GM13977 (cell line): ENCODE results near the gene TTI1.

Source experiments
- DNase-seq: peaks from one replicate; pipeline ENCODE4 v3.0.0; 2012; ENCODE audit warnings: low spot score
- in situ Hi-C: fragments of 300-500 bp; cut with MboI; formaldehyde crosslinking; loops from one replicate; pipeline ENCODE4 v1.12.0; 2022; ENCODE audit warnings: low sequenced_read_pairs, low pct_unique_long_range_greater_than_20kb, mixed read lengths, inconsistent platforms; ENCODE audit not compliant: unreplicated experiment
- TF ChIP-seq, protein P1 (sequence below): IDR thresholded peaks from 2 replicates; pipeline ENCODE4 v1.5.1; 2012; ENCODE audit warnings: mild to moderate bottlenecking, control low read depth; ENCODE audit not compliant: insufficient read depth; ENCODE audit errors: extremely low read depth, missing control alignments

Gene TTI1

DNA sequence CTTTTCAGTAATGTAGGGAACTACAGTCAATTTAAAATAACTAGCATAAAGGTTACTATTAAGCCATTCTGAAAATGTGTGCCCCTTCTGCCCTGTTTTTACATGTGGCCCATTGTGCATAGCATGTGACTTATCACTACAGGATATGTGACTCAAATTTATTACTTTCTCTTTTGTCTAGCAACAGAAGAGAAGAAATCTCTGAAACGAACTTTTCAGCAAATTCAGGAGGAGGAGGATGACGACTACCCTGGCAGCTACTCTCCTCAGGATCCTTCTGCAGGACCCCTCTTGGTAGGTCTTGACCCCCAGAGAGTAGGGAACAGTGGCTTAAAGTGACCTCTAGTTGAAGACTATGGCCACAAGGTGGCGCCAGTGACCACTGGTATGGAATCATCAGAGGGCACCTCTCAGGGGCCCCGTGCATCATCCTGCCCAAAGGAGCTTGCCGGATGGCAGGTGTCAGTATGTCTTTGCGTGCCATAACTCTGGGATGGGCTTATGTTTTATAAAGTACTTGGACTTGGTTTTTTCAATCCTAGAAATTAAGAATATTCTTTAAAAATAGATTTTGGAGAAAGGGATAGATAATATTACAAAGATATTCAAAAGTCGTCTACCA, 24.2 kb upstream of the TTI1 start:
- TF ChIP-seq, protein P1, sequence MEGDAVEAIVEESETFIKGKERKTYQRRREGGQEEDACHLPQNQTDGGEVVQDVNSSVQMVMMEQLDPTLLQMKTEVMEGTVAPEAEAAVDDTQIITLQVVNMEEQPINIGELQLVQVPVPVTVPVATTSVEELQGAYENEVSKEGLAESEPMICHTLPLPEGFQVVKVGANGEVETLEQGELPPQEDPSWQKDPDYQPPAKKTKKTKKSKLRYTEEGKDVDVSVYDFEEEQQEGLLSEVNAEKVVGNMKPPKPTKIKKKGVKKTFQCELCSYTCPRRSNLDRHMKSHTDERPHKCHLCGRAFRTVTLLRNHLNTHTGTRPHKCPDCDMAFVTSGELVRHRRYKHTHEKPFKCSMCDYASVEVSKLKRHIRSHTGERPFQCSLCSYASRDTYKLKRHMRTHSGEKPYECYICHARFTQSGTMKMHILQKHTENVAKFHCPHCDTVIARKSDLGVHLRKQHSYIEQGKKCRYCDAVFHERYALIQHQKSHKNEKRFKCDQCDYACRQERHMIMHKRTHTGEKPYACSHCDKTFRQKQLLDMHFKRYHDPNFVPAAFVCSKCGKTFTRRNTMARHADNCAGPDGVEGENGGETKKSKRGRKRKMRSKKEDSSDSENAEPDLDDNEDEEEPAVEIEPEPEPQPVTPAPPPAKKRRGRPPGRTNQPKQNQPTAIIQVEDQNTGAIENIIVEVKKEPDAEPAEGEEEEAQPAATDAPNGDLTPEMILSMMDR, result peak; percentile 80
- in situ Hi-C loops, result loop anchor here (10.0 to 25.0 kb wide), 2 partner anchors 167 to 355 kb away; no protein-coding TSS in a partner anchor
- peak; percentile 60 for DNase-seq

- TF ChIP-seq, protein P1, result no peak
- no peak for DNase-seq
- in situ Hi-C loops, result loop anchor here (10.0 to 25.0 kb wide), 2 partner anchors 169 to 356 kb away; no protein-coding TSS in a partner anchor
These were observed 22.6 kb upstream of the TTI1 start for GRCh38 chr20:38055848-38056247.

DNA sequence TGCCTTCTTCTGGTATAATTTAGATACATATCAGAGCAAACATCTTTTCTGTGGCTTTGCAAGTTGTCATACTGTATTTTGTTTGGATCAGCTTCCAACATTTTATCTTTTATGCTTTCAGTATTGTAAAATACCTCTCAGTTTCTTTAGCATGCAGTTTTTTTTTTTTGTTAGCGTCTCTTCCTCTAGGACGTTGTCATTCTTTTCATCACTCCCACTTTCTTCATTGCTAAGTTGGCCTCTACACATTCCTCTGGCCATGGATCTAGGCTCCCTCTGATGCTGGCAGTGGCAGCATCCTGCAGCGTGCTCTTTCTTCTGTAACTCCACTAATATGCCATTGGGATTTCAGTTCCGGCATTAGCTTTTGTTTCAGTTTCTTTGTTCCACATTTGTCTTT, 22.0 kb upstream of the TTI1 start:
- DNase-seq, result no peak
- TF ChIP-seq, protein P1, result no peak
- in situ Hi-C loops, result loop anchor here (10.0 to 25.0 kb wide), 2 partner anchors 170 to 357 kb away; no protein-coding TSS in a partner anchor

GRCh38 chr20:38054647-38055046, 21.4 kb upstream of the TTI1 start:
- TF ChIP-seq, protein P1, result no peak
- DNase-seq, result no peak
- in situ Hi-C loops, result loop anchor here (10.0 to 25.0 kb wide), 2 partner anchors 170 to 358 kb away; no protein-coding TSS in a partner anchor

- TF ChIP-seq, protein P1, result no peak
- no peak for DNase-seq
- in situ Hi-C loops, result loop anchor here (10.0 to 25.0 kb wide), 2 partner anchors 172 to 359 kb away; no protein-coding TSS in a partner anchor
These were observed 19.6 kb upstream of the TTI1 start for GRCh38 chr20:38052870-38053269.

DNA sequence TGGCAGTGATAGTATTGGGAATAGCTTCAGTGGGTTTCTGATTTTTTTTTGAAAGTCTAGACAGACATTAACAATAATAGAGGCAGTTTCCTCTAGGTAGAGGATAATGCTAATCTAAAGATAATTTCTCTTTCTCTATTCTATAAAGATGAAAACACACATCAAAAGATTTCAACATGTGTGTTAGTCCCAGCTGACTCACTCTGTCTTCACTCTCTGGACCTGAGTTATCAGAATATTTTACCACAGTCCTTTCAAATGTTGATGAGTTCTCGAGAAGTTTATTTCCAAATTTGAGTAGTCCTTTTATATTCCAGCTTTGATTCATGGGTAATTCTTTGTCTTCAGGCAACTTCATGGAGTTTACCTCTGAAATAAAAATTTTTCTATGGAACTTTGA, 17.4 kb upstream of the TTI1 start:
- DNase-seq, result no peak
- in situ Hi-C loops, result loop anchor here (10.0 to 25.0 kb wide), 2 partner anchors 174 to 362 kb away; no protein-coding TSS in a partner anchor
- TF ChIP-seq, protein P1, result no peak

DNA sequence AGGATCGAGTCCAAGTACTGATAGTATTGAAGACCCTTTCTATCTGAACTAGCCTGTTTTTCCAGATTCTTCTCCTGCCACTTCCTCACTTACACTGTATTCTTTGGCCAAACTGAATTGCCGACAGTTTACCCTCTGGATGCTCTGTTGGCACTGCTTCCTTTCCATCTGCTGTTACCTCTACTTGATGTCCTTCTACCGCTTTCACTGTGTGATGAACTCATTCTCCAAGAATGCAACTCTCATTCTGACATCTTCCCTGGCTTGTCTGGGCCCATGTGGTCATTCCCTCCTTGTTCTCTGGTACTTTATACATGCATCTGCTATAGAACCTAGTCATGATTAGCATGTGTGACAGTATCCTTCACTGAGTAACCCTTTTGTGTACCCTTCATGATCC, 16.5 kb upstream of the TTI1 start:
- DNase-seq, result no peak
- TF ChIP-seq, protein P1, result no peak
- in situ Hi-C loops, result loop anchor here (10.0 to 25.0 kb wide), 2 partner anchors 175 to 363 kb away; no protein-coding TSS in a partner anchor
